ENCODE results near the gene MCHR1.
A peak's percentile ranks its signal among the peaks of the same experiment; 100 is the strongest.

The MCHR1 gene

GRCh38 chr22:40728731-40729189, 49.5 kb downstream of the MCHR1 start:
- peak in 3 of 4 experiments; percentile 7 to 61 (median 56) for DNase-seq

- no peak for DNase-seq
Observed at GRCh38 chr22:40729284-40729683, 50.0 kb downstream of the MCHR1 start.

All from activated naive CD4-positive, alpha-beta T cell (primary cell).